Gastrocnemius medialis (tissue), 4 donors: Measurements from ENCODE around the gene SMIM13.

ENCODE experiments used
- CTCF ChIP-seq, 5 experiments: fragments of 450-650 bp in 3 of 5; fragments of 200-600 bp in 2 of 5; sonication (generic) in 2 of 5; IDR thresholded peaks in 4 of 5; conservative IDR thresholded peaks in 1 of 5; 1 replicate in 4 of 5; 2 replicates in 1 of 5; pipeline ENCODE4 v1.5.1; 2016 to 2019; ENCODE audit warnings: antibody characterized with exemption in 5 of 5, mild to moderate bottlenecking in 3 of 5, moderate library complexity in 3 of 5
- POLR2A ChIP-seq, 2 donors: fragments of 450-650 bp; IDR thresholded peaks; one replicate each; pipeline ENCODE4 v1.6.1; 2017; ENCODE audit warnings: antibody characterized with exemption in 2 of 2, mild to moderate bottlenecking in 2 of 2, moderate library complexity in 2 of 2

GRCh38 chr6:11141295-11141694 lies 47.7 kb downstream of the SMIM13 start:
- TF ChIP-seq CTCF (IDR thresholded peaks at IDR 0.05 in 4 of 5, conservative IDR thresholded peaks at IDR 0.05 in 1 of 5), result no peak
- no peak for TF ChIP-seq POLR2A (IDR thresholded peaks at IDR 0.05)
